LNCaP clone FGC (cell line): ENCODE data around the gene SAMD7.

ENCODE experiments used
- DNase-seq: peaks from one replicate; pipeline ENCODE4 v3.0.0-alpha.2; 2011; ENCODE audit warnings: low read depth
- H3K4me3 ChIP-seq: 2 replicates; pipeline ENCODE4 v1.5.1; 2011; ENCODE audit warnings: mild to moderate bottlenecking, low read depth, low read length, control low read depth
- TF ChIP-seq, protein P1 (sequence below): IDR thresholded peaks from 2 replicates; pipeline ENCODE4 v1.5.1; 2012; ENCODE audit warnings: mild to moderate bottlenecking; ENCODE audit not compliant: control insufficient read depth, insufficient read depth; ENCODE audit errors: extremely low read depth

Gene SAMD7

DNA sequence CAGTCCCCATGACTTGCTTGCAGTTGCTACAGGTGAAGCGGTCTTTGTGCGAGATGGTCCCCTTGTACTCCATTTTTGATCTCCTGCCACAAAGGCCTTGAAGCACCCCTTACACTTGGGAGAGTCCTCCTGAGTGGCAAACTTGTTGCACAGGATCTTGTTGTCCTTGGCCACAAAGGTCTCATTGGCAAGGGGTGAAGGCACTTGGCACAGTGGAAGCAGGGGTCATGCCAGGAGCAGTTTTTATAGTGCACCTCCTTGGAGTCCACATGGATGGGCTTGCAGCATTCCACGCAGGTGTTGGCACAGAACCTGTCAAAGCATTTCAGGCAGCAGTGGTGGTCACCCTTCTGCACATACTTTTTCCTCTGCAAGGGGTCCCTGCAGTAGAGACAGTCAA lies 35.0 kb downstream of the SAMD7 start:
- H3K4me3 ChIP-seq, result no peak overlapping the region
- peak; percentile 67 for DNase-seq
- TF ChIP-seq, protein P1, sequence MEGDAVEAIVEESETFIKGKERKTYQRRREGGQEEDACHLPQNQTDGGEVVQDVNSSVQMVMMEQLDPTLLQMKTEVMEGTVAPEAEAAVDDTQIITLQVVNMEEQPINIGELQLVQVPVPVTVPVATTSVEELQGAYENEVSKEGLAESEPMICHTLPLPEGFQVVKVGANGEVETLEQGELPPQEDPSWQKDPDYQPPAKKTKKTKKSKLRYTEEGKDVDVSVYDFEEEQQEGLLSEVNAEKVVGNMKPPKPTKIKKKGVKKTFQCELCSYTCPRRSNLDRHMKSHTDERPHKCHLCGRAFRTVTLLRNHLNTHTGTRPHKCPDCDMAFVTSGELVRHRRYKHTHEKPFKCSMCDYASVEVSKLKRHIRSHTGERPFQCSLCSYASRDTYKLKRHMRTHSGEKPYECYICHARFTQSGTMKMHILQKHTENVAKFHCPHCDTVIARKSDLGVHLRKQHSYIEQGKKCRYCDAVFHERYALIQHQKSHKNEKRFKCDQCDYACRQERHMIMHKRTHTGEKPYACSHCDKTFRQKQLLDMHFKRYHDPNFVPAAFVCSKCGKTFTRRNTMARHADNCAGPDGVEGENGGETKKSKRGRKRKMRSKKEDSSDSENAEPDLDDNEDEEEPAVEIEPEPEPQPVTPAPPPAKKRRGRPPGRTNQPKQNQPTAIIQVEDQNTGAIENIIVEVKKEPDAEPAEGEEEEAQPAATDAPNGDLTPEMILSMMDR, result no peak

DNA sequence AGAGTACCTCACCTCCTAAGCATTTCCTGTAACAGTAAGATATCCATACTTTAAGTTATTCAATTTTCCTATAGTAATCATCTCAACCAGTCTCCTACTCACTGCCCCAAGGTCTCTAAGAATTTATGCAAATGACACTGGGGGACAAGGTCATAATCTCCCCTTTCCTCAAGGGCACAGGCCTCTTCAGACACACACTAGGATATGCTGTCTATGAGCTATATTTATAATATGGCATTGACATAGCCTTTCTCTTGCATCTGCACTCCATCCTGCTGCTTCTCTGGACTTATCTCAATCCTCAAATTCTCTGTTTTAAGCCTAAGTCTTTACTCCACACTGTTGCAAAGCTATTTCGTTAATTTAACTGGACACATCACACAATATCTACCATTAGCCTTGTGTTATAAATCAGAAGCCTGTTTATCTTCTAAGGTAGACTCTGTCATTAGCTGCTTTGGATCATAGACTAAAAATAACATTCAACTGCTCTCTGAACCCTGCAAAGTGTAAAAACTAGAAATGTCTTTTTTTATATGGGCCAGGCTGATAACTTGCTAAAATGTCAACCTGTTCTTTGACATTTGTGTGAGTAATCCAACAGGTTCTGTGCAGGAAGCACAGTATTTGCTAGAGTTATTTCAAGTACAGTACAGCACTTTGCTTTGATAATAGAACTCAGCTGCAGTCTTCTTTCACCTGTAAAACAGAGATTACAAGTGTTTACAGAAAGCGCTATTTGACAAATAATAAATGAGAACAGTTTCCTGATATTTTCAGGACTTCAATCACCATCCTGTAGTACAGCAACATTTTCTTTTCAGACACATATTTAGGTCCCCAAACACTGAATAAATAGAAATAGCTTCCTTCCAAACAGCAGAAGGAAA lies 37.4 kb downstream of the SAMD7 start:
- peak overlapping the region; percentile 21; the same call in 1 of the 2 replicates for H3K4me3 ChIP-seq
- TF ChIP-seq, protein P1, result no peak
- peak; percentile 76 for DNase-seq

GRCh38 chr3:169952045-169952444 lies 40.7 kb downstream of the SAMD7 start:
- no peak for DNase-seq
- H3K4me3 ChIP-seq, result no peak overlapping the region
- TF ChIP-seq, protein P1, result no peak

DNA sequence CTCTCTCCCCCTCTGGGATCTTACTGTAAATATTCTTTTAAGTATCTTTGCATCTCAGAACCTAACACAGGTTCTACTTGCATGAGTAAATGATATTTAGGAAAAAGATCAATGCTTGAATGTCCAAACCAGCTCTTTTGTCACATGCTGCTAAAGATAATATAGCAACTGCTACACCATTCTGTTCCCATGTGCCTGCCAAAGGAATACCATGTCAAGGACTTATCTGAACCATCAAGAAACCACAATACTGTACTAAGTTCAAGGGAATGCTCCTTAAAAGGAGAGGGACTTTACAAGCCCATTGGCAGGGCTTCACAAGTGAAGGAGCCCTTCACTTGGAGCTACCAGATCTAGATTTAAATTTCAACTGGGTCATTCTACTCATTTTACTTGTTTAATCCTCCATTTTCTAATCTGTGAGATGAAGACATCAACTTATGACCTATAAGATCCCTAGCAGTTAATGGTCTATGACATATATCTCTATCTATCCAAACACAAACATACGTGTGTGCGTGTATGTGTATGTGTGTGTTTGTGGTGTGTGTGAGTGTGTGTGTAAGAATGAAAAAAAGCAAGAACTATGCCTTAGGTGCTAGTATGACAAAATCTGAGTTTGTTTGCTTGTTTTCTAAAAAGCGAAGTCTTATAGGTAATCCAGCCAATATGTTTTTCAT lies 42.2 kb downstream of the SAMD7 start:
- H3K4me3 ChIP-seq, result no peak overlapping the region
- TF ChIP-seq, protein P1, result no peak
- DNase-seq, result no peak

DNA sequence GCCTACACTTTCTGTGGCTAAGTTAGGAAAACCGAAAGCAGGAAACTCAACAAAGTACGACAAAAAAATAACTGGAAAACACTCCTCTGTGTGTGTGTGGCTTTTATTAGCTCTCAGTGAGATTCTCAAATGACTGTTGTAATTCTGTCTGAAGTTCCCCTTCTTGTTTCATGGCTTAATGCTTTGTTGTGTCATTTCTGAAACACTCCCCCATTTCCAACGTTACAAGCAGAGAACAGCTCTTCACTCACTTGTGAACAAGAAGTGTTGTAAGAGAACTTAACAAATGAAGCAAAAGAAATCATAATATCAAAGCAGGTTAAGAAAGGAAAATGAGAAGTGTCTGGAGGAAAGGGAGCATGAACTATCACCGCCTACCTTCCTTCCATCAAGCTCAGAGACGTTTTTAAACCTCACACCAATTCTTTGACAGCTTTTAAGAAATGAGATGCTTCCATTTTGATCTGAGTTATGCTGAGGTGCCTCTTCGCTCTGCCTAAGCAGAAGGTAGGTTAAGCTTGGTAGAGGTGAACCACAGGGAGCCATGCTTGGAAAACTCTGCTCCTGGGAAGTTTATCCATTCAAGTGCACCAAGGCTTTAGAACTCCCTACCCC lies 42.9 kb downstream of the SAMD7 start:
- TF ChIP-seq, protein P1, result no peak
- no peak for DNase-seq
- H3K4me3 ChIP-seq, result no peak overlapping the region

- TF ChIP-seq, protein P1, result no peak
- no peak overlapping the region for H3K4me3 ChIP-seq
- DNase-seq, result no peak
These were observed 44.0 kb downstream of the SAMD7 start for GRCh38 chr3:169955406-169955805.
